ENCODE measurements around the gene GFOD1. TPM values are rescaled to one million over a fixed set of nuclear protein-coding genes. Genes with fewer than 3 reads are reported as not detected.

Gene GFOD1
- total and polyA plus RNA-seq, 7 experiments from 2014 or later, result 0.24 to 10.8 (median 1.4) TPM; not detected in 1

GRCh38 chr6:13427316-13427715, 60.1 kb downstream of the GFOD1 start:
- ATAC-seq (no peak), DNase-seq (no peak)
- Histone ChIP-seq H3K4me1 (ENCODE audit: control insufficient read depth in 2 of 2, insufficient read depth in 2 of 2, low read length in 2 of 2) (peaks cover 23 to 48% of the 10 kb centered on the region in 2 donors), H3K36me3 (ENCODE audit: control insufficient read depth in 2 of 3, insufficient read depth in 3 of 3, low read length in 3 of 3) (no peaks in the 10 kb centered on the region), H3K9me3 (ENCODE audit: control insufficient read depth in 2 of 3, low read length in 3 of 3) (no peaks in the 10 kb centered on the region), H3K27ac (ENCODE audit: low read depth, low read length) (no peak overlapping the region), H3K4me3 (ENCODE audit: low read length) (no peak overlapping the region), H3K27me3 (ENCODE audit: control insufficient read depth in 2 of 2, insufficient read depth in 2 of 2, low read length in 2 of 2) (no peaks in the 10 kb centered on the region)
- ChIA-PET POLR2A (no interaction called here), CTCF (interaction anchor here (0.7 kb wide), 1 partner anchor 17 kb away, joined by 3 read pairs; no protein-coding TSS in a partner anchor)
- peak overlapping the region in 5 of 9 donors; percentile 1 to 83 (median 63) for H3K27ac Mint-ChIP-seq
- intact Hi-C loops (cut with micrococcal nuclease), result loop anchor here in 1 of 2 donors (5.0 kb wide), 1 partner anchor 45 kb away; no protein-coding TSS in a partner anchor
- H3K27me3 Mint-ChIP-seq, result peaks cover 0 to 2% (median 0%) of the 10 kb centered on the region in 5 donors
- H3K36me3 Mint-ChIP-seq, result peaks cover 0 to 9% (median 0%) of the 10 kb centered on the region in 5 donors
- H3K4me3 Mint-ChIP-seq, result peak overlapping the region in 8 of 10 donors; percentile 62 to 92 (median 80)
- H3K4me1 Mint-ChIP-seq, result peaks cover 21 to 71% (median 43%) of the 10 kb centered on the region in 7 donors
- no peaks in the 10 kb centered on the region for H3K9me3 Mint-ChIP-seq

- H3K27ac ChIP-seq (ENCODE audit: low read depth, low read length), result no peak overlapping the region
- H3K36me3 ChIP-seq (ENCODE audit: control insufficient read depth in 2 of 3, insufficient read depth in 3 of 3, low read length in 3 of 3), result no peaks in the 10 kb centered on the region
- Mint-ChIP-seq H3K9me3 (no peaks in the 10 kb centered on the region), H3K4me1 (peaks cover 21 to 67% (median 40%) of the 10 kb centered on the region in 7 donors), H3K4me3 (peak overlapping the region in 1 of 10 donors; percentile 10), H3K27ac (no peak overlapping the region), H3K27me3 (peaks cover 0 to 2% (median 0%) of the 10 kb centered on the region in 5 donors), H3K36me3 (peaks cover 0 to 9% (median 0%) of the 10 kb centered on the region in 5 donors)
- H3K9me3 ChIP-seq (ENCODE audit: control insufficient read depth in 2 of 3, low read length in 3 of 3), result no peaks in the 10 kb centered on the region
- intact Hi-C loops (cut with micrococcal nuclease), result loop anchor here in 1 of 2 donors (5.0 kb wide), 1 partner anchor 44 kb away; no protein-coding TSS in a partner anchor
- POLR2A ChIA-PET, result no interaction called here
- peaks cover 23 to 38% of the 10 kb centered on the region in 2 donors for H3K4me1 ChIP-seq (ENCODE audit: control insufficient read depth in 2 of 2, insufficient read depth in 2 of 2, low read length in 2 of 2)
- no peak overlapping the region for H3K4me3 ChIP-seq (ENCODE audit: low read length)
- CTCF ChIA-PET, result interaction anchor here (0.6 to 1.1 kb wide), 2 partner anchors 22 to 109 kb away, joined by 3 to 5 read pairs; no protein-coding TSS in a partner anchor
- DNase-seq (peak in 1 of 9 donors; percentile 54), ATAC-seq (no peak)
- no peaks in the 10 kb centered on the region for H3K27me3 ChIP-seq (ENCODE audit: control insufficient read depth in 2 of 2, insufficient read depth in 2 of 2, low read length in 2 of 2)
Measured at GRCh38 chr6:13425943-13426931, 61.2 kb downstream of the GFOD1 start.

- Histone ChIP-seq H3K27me3 (ENCODE audit: control insufficient read depth in 2 of 2, insufficient read depth in 2 of 2, low read length in 2 of 2) (no peaks in the 10 kb centered on the region), H3K27ac (ENCODE audit: low read depth, low read length) (no peak overlapping the region), H3K36me3 (ENCODE audit: control insufficient read depth in 2 of 3, insufficient read depth in 3 of 3, low read length in 3 of 3) (no peaks in the 10 kb centered on the region), H3K9me3 (ENCODE audit: control insufficient read depth in 2 of 3, low read length in 3 of 3) (no peaks in the 10 kb centered on the region), H3K4me1 (ENCODE audit: control insufficient read depth in 2 of 2, insufficient read depth in 2 of 2, low read length in 2 of 2) (peaks cover 26 to 30% of the 10 kb centered on the region in 2 donors), H3K4me3 (ENCODE audit: low read length) (no peak overlapping the region)
- Mint-ChIP-seq H3K9me3 (no peaks in the 10 kb centered on the region), H3K27ac (no peak overlapping the region), H3K36me3 (peaks cover 0 to 7% (median 0%) of the 10 kb centered on the region in 5 donors), H3K27me3 (peaks cover 0 to 2% (median 0%) of the 10 kb centered on the region in 5 donors), H3K4me3 (no peak overlapping the region), H3K4me1 (peaks cover 22 to 66% (median 42%) of the 10 kb centered on the region in 7 donors)
- ATAC-seq (no peak), DNase-seq (no peak)
- intact Hi-C loops (cut with micrococcal nuclease), result loop anchor here in 1 of 2 donors (5.0 kb wide), 1 partner anchor 43 kb away; no protein-coding TSS in a partner anchor
- POLR2A ChIA-PET, result no interaction called here
- CTCF ChIA-PET, result interaction anchor here (1.1 kb wide), 1 partner anchor 21 kb away, joined by 3 read pairs; no protein-coding TSS in a partner anchor
Measured at GRCh38 chr6:13425270-13425873, 62.0 kb downstream of the GFOD1 start.

- peaks cover 0 to 4% (median 0%) of the 10 kb centered on the region in 5 donors for H3K27me3 Mint-ChIP-seq
- H3K4me3 ChIP-seq (ENCODE audit: low read length), result no peak overlapping the region
- peaks cover 14 to 17% of the 10 kb centered on the region in 2 donors for H3K4me1 ChIP-seq (ENCODE audit: control insufficient read depth in 2 of 2, insufficient read depth in 2 of 2, low read length in 2 of 2)
- ATAC-seq, result no peak
- H3K4me3 Mint-ChIP-seq, result no peak overlapping the region
- peaks cover 0 to 6% (median 0%) of the 10 kb centered on the region in 5 donors for H3K36me3 Mint-ChIP-seq
- no peaks in the 10 kb centered on the region for H3K9me3 Mint-ChIP-seq
- H3K27ac ChIP-seq (ENCODE audit: low read depth, low read length), result no peak overlapping the region
- no peak for DNase-seq
- H3K27ac Mint-ChIP-seq, result peak overlapping the region in 1 of 9 donors; percentile 28
- H3K27me3 ChIP-seq (ENCODE audit: control insufficient read depth in 2 of 2, insufficient read depth in 2 of 2, low read length in 2 of 2), result no peaks in the 10 kb centered on the region
- H3K9me3 ChIP-seq (ENCODE audit: control insufficient read depth in 2 of 3, low read length in 3 of 3), result no peaks in the 10 kb centered on the region
- H3K36me3 ChIP-seq (ENCODE audit: control insufficient read depth in 2 of 3, insufficient read depth in 3 of 3, low read length in 3 of 3), result no peaks in the 10 kb centered on the region
- ChIA-PET POLR2A (no interaction called here), CTCF (no interaction called here)
- H3K4me1 Mint-ChIP-seq, result peaks cover 16 to 70% (median 31%) of the 10 kb centered on the region in 7 donors
- intact Hi-C loops (cut with micrococcal nuclease), result no loop called here
Measured at GRCh38 chr6:13423252-13423651, 64.1 kb downstream of the GFOD1 start.

- Mint-ChIP-seq H3K9me3 (no peaks in the 10 kb centered on the region), H3K27ac (no peak overlapping the region)
Measured at GRCh38 chr6:13422681-13423221, 64.6 kb downstream of the GFOD1 start.

GRCh38 chr6:13421425-13422059, 65.9 kb downstream of the GFOD1 start:
- Histone ChIP-seq H3K4me1 (ENCODE audit: control insufficient read depth in 2 of 2, insufficient read depth in 2 of 2, low read length in 2 of 2) (peaks cover 1 to 3% of the 10 kb centered on the region in 2 donors), H3K4me3 (ENCODE audit: low read length) (no peak overlapping the region), H3K27ac (ENCODE audit: low read depth, low read length) (no peak overlapping the region), H3K9me3 (ENCODE audit: control insufficient read depth in 2 of 3, low read length in 3 of 3) (no peaks in the 10 kb centered on the region), H3K36me3 (ENCODE audit: control insufficient read depth in 2 of 3, insufficient read depth in 3 of 3, low read length in 3 of 3) (no peaks in the 10 kb centered on the region), H3K27me3 (ENCODE audit: control insufficient read depth in 2 of 2, insufficient read depth in 2 of 2, low read length in 2 of 2) (no peaks in the 10 kb centered on the region)
- ChIA-PET CTCF (no interaction called here), POLR2A (no interaction called here)
- ATAC-seq, result no peak
- DNase-seq, result no peak
- peaks cover 0 to 3% (median 0%) of the 10 kb centered on the region in 11 donors for H3K9me3 Mint-ChIP-seq
- H3K36me3 Mint-ChIP-seq, result peaks cover 0 to 8% (median 0%) of the 10 kb centered on the region in 5 donors
- intact Hi-C loops (cut with micrococcal nuclease), result no loop called here
- H3K27ac Mint-ChIP-seq, result no peak overlapping the region
- H3K27me3 Mint-ChIP-seq, result peaks cover 0 to 4% (median 0%) of the 10 kb centered on the region in 5 donors
- peaks cover 10 to 56% (median 23%) of the 10 kb centered on the region in 7 donors for H3K4me1 Mint-ChIP-seq
- no peak overlapping the region for H3K4me3 Mint-ChIP-seq

More at GRCh38 chr6:13422681-13423221, 64.6 kb downstream of the GFOD1 start:
- Histone ChIP-seq H3K9me3 (ENCODE audit: control insufficient read depth in 2 of 3, low read length in 3 of 3) (no peaks in the 10 kb centered on the region), H3K27ac (ENCODE audit: low read depth, low read length) (no peak overlapping the region), H3K4me1 (ENCODE audit: control insufficient read depth in 2 of 2, insufficient read depth in 2 of 2, low read length in 2 of 2) (peaks cover 9 to 13% of the 10 kb centered on the region in 2 donors), H3K36me3 (ENCODE audit: control insufficient read depth in 2 of 3, insufficient read depth in 3 of 3, low read length in 3 of 3) (no peaks in the 10 kb centered on the region), H3K4me3 (ENCODE audit: low read length) (no peak overlapping the region), H3K27me3 (ENCODE audit: control insufficient read depth in 2 of 2, insufficient read depth in 2 of 2, low read length in 2 of 2) (no peaks in the 10 kb centered on the region)
- H3K4me1 Mint-ChIP-seq, result peaks cover 13 to 67% (median 26%) of the 10 kb centered on the region in 7 donors
- ChIA-PET POLR2A (no interaction called here), CTCF (no interaction called here)
- intact Hi-C loops (cut with micrococcal nuclease), result no loop called here
- H3K36me3 Mint-ChIP-seq, result peaks cover 0 to 6% (median 0%) of the 10 kb centered on the region in 5 donors
- peaks cover 0 to 4% (median 0%) of the 10 kb centered on the region in 5 donors for H3K27me3 Mint-ChIP-seq
- no peak overlapping the region for H3K4me3 Mint-ChIP-seq
- DNase-seq (no peak), ATAC-seq (no peak)
